LNCAP (cell line): ENCODE measurements around the gene ELMO1.

Experiments
- TF ChIP-seq, protein P1 (sequence below): fragments of 450-650 bp; IDR thresholded peaks from 2 replicates; pipeline ENCODE4 v1.5.1; 2017; ENCODE audit warnings: mild to moderate bottlenecking

The ELMO1 gene

DNA sequence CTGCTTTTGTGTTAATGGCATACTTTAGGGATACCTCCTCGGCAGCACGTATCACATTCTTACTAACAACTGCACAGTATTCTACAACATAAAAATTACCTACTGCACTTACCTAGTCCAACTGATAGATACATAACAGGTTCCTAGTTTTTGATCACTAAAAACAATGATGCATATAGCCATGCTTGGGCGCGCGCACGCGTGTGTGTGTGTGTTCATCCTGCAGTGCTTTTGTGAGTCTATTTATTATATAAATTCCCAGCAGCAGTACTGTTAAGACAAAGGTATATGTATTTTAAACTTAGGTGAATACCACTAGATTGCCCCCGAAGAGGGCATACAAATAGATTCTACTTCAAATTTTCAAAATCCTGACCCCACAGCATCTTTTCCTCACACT lies 181.4 kb downstream of the ELMO1 start:
- TF ChIP-seq, protein P1, sequence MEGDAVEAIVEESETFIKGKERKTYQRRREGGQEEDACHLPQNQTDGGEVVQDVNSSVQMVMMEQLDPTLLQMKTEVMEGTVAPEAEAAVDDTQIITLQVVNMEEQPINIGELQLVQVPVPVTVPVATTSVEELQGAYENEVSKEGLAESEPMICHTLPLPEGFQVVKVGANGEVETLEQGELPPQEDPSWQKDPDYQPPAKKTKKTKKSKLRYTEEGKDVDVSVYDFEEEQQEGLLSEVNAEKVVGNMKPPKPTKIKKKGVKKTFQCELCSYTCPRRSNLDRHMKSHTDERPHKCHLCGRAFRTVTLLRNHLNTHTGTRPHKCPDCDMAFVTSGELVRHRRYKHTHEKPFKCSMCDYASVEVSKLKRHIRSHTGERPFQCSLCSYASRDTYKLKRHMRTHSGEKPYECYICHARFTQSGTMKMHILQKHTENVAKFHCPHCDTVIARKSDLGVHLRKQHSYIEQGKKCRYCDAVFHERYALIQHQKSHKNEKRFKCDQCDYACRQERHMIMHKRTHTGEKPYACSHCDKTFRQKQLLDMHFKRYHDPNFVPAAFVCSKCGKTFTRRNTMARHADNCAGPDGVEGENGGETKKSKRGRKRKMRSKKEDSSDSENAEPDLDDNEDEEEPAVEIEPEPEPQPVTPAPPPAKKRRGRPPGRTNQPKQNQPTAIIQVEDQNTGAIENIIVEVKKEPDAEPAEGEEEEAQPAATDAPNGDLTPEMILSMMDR: no peak

GRCh38 chr7:37265876-37266275 lies 182.8 kb downstream of the ELMO1 start:
- TF ChIP-seq, protein P1: no peak

DNA sequence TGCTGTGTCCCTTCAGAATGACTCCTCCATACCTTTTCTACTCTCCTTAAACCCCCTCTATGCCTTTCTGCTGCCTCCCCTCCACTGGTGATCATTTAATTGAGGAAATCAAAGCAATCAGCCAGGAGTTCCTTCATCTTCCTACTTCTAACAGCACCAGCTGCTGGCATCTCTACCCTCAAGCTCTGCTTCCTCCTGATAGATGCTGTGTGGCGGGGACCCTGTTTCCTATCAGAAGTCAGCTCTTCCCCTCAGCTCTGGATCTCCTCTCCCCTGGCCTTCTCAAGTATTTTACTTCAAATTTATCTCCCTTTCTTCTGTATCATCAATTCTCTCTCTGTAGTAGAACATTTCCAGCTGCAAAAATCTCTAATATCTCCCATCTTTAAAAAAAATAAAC lies 183.7 kb downstream of the ELMO1 start:
- TF ChIP-seq, protein P1: no peak

- TF ChIP-seq, protein P1: no peak
Measured at GRCh38 chr7:37262181-37262580, 186.5 kb downstream of the ELMO1 start.

DNA sequence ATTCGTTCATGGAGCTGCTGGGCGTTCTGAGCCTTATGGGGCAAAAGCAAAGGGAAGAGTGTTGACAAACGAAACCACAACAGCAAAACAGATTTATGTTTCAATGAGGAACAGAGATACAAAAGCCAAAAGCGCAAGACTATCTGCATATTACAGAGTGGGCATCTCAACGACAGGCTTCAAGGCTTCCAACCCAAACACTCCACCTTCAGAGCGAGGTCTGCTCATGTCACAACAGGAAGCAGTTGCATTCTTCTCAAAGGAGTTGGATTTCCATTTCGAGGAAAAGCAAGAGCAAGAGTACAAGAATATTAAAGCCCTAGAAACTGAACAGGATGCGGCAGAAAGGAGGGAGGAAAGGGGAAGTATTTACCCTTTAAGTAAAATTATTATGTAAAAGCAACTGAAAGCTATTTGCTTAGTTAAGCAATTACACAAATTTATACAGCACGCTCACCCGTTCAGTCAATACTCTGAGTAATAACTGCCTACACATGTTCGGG lies 189.3 kb downstream of the ELMO1 start:
- TF ChIP-seq, protein P1: no peak

GRCh38 chr7:37256631-37257030 lies 192.0 kb downstream of the ELMO1 start:
- TF ChIP-seq, protein P1: no peak

DNA sequence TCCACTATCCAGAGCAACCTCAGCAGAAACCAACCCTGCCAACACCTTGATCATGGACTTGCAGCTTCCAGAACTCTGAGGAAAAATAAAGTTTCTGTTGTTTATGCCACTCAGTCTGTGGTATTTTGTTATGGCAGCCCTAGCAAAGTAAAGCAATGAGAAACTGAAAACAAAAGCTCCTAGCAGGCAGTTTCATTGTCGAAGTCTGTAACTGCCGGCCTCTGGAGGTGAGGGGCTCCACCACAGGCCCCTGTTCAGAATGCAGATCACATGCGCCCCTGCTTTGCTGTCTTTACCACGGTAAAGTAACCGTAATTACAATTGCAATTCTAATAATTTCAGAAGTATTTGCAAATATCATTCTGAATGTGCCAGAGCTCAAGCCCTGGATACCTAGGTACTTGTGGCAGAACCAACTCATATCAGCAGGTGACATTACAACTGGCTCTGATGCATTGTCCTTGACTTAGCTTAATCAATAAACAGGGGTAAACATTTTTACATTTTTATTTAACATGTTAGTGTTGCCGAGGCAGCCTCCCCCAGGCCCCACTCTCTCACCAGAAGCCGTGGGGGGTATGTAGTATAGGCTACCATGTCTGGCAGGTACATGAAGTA lies 193.2 kb downstream of the ELMO1 start:
- TF ChIP-seq, protein P1: no peak

GRCh38 chr7:37251222-37251621 lies 197.4 kb downstream of the ELMO1 start:
- TF ChIP-seq, protein P1: no peak
